H1 (cell line): ENCODE data around the gene TMEM117. TPM values are rescaled to one million over a fixed set of nuclear protein-coding genes. Genes with fewer than 3 reads are reported as not detected.

Experiments used
- CTCF ChIA-PET: fragments of 300-600 bp; sonication (Branson Sonifier 250); formaldehyde crosslinking; loops from one replicate; lab custom pipeline; 2021; ENCODE audit not compliant: partially characterized antibody; lab: Charles Lee
- POLR2A ChIA-PET: fragments of 300-600 bp; sonication (Branson Sonifier 250); formaldehyde crosslinking; loops from one replicate; lab custom pipeline; 2021; ENCODE audit warnings: inconsistent platforms; ENCODE audit not compliant: partially characterized antibody; lab: Charles Lee
- DNase-seq, 2 experiments: peaks; one replicate each; pipeline versions ENCODE4 v3.0.0 to v3.0.0-alpha.2; 2010 to 2022; ENCODE audit warnings: low spot score in 2 of 2, low read depth in 1 of 2, mixed read lengths in 1 of 2
- FAIRE-seq: peaks from 2 replicates; lab custom pipeline; 2011; peaks lifted over from hg19 to GRCh38; lab: Jason Lieb, UNC
- H2AFZ ChIP-seq: 2 replicates; pipeline ENCODE4 v1.8.1; 2012; ENCODE audit warnings: low read length, inconsistent platforms
- H2AK5ac ChIP-seq: 2 replicates; pipeline ENCODE4 v1.6.1; 2013; ENCODE audit warnings: low read depth, low read length
- H2BK120ac ChIP-seq: replicated peaks from 2 replicates; pipeline ENCODE3; 2013; ENCODE audit warnings: low read depth, low read length, inconsistent platforms
- H2BK12ac ChIP-seq: 2 replicates; pipeline ENCODE4 v1.6.1; 2013; ENCODE audit warnings: low read depth, low read length
- H2BK15ac ChIP-seq: 2 replicates; pipeline ENCODE4 v1.6.1; 2013; ENCODE audit warnings: low read length
- H2BK20ac ChIP-seq: 2 replicates; pipeline ENCODE4 v1.6.1; 2013; ENCODE audit warnings: low read length
- H2BK5ac ChIP-seq: 2 replicates; pipeline ENCODE4 v1.6.1; 2013; ENCODE audit warnings: low read depth, low read length
- H3K14ac ChIP-seq: 2 replicates; pipeline ENCODE4 v1.6.1; 2013; ENCODE audit warnings: inconsistent platforms; ENCODE audit not compliant: insufficient read length
- H3K18ac ChIP-seq: 2 replicates; pipeline ENCODE4 v1.6.1; 2013; ENCODE audit warnings: low read length; ENCODE audit errors: extremely low read depth
- H3K23ac ChIP-seq: 2 replicates; pipeline ENCODE4 v1.6.1; 2013; ENCODE audit warnings: inconsistent platforms; ENCODE audit not compliant: insufficient read length
- H3K23me2 ChIP-seq: 2 replicates; pipeline ENCODE4 v1.6.1; 2013; ENCODE audit warnings: low read depth, low read length
- H3K27ac ChIP-seq: 2 replicates; pipeline ENCODE4 v1.6.1; 2011; ENCODE audit warnings: low read depth, low read length, inconsistent platforms
- H3K27me3 ChIP-seq, 4 experiments: replicated peaks in 1 of 4; 1 replicate in 1 of 4; 2 replicates in 3 of 4; pipeline versions ENCODE4 v1.6.1 to v1.8.1; 2011 to 2013; ENCODE audit warnings: low read length in 3 of 4, mild to moderate bottlenecking in 3 of 4, inconsistent platforms in 2 of 4, mixed read lengths in 2 of 4, moderate library complexity in 1 of 4; ENCODE audit not compliant: control insufficient read depth in 3 of 4, insufficient read depth in 3 of 4; ENCODE audit errors: extremely low read depth in 1 of 4
- H3K36me3 ChIP-seq, 4 experiments: 2 replicates each; pipeline versions ENCODE4 v1.6.1 to v1.8.1; 2011 to 2013; ENCODE audit warnings: mild to moderate bottlenecking in 4 of 4, low read length in 3 of 4, moderate library complexity in 2 of 4, control low read depth in 1 of 4, inconsistent platforms in 1 of 4; ENCODE audit not compliant: insufficient read depth in 4 of 4, control insufficient read depth in 2 of 4
- H3K4ac ChIP-seq: replicated peaks from 2 replicates; pipeline ENCODE3; 2013; ENCODE audit warnings: low read length, low read depth, mixed read lengths, inconsistent platforms; ENCODE audit not compliant: insufficient read length
- H3K4me1 ChIP-seq, 4 experiments: replicated peaks in 1 of 4; 1 replicate in 1 of 4; 2 replicates in 3 of 4; pipeline versions ENCODE4 v1.6.1 to v1.8.1; 2011 to 2013; ENCODE audit warnings: low read length in 3 of 4, inconsistent platforms in 2 of 4, mixed read lengths in 1 of 4; ENCODE audit not compliant: insufficient read depth in 4 of 4, control insufficient read depth in 3 of 4
- H3K4me2 ChIP-seq, 2 experiments: 2 replicates each; pipeline versions ENCODE4 v1.6.1 to v1.8.1; 2011 to 2013; ENCODE audit warnings: low read depth in 2 of 2, low read length in 2 of 2, control low read depth in 1 of 2, inconsistent platforms in 1 of 2, mild to moderate bottlenecking in 1 of 2; ENCODE audit not compliant: insufficient read depth in 1 of 2
- H3K4me3 ChIP-seq, 4 experiments: fragments of 200-600, 300-600 bp in 1 of 4; sonication (generic), shearing (Covaris generic), sonication (Bioruptor Twin) in 1 of 4; 2 replicates each; pipeline versions ENCODE4 v1.5.1 to v1.8.1; 2011 to 2016; ENCODE audit warnings: low read length in 4 of 4, low read depth in 3 of 4, control low read depth in 2 of 4, inconsistent platforms in 2 of 4, mild to moderate bottlenecking in 2 of 4, mixed read lengths in 1 of 4, moderate library complexity in 1 of 4; ENCODE audit not compliant: insufficient read depth in 2 of 4; ENCODE audit errors: extremely low read depth in 1 of 4
- H3K56ac ChIP-seq: replicated peaks from 2 replicates; pipeline ENCODE3; 2013; ENCODE audit warnings: low read depth, mild to moderate bottlenecking, mixed read lengths, low read length, inconsistent platforms; ENCODE audit not compliant: insufficient read length
- H3K79me1 ChIP-seq: 2 replicates; pipeline ENCODE4 v1.6.1; 2013; ENCODE audit warnings: low read depth, low read length, control low read depth
- H3K79me2 ChIP-seq, 2 experiments: 2 replicates each; pipeline versions ENCODE4 v1.6.1 to v1.8.1; 2012 to 2013; ENCODE audit warnings: low read length in 2 of 2, mild to moderate bottlenecking in 2 of 2, inconsistent platforms in 1 of 2; ENCODE audit not compliant: insufficient read depth in 2 of 2, control insufficient read depth in 1 of 2
- H3K9ac ChIP-seq, 4 experiments: replicated peaks in 1 of 4; 1 replicate in 1 of 4; 2 replicates in 3 of 4; pipeline versions ENCODE4 v1.6.1 to v1.8.1; 2011 to 2013; ENCODE audit warnings: low read depth in 3 of 4, low read length in 3 of 4, control low read depth in 2 of 4, mild to moderate bottlenecking in 2 of 4, moderate library complexity in 2 of 4, inconsistent platforms in 1 of 4; ENCODE audit errors: extremely low read depth in 1 of 4
- H3K9me3 ChIP-seq, 2 experiments: 2 replicates each; pipeline versions ENCODE4 v1.6.1 to v1.8.1; 2012 to 2013; ENCODE audit warnings: mild to moderate bottlenecking in 2 of 2, moderate library complexity in 2 of 2, control low read depth in 1 of 2, inconsistent platforms in 1 of 2, low read depth in 1 of 2, low read length in 1 of 2, mixed read lengths in 1 of 2; ENCODE audit not compliant: insufficient read depth in 2 of 2
- H4K20me1 ChIP-seq, 2 experiments: replicated peaks in 1 of 2; 2 replicates each; pipeline versions ENCODE3 to v1.8.1; 2011 to 2013; ENCODE audit warnings: inconsistent platforms in 2 of 2, low read length in 2 of 2, mild to moderate bottlenecking in 1 of 2; ENCODE audit not compliant: insufficient read depth in 2 of 2, control insufficient read depth in 1 of 2
- H4K5ac ChIP-seq: 2 replicates; pipeline ENCODE4 v1.6.1; 2013; ENCODE audit warnings: low read length, low read depth, mixed read lengths, inconsistent platforms; ENCODE audit not compliant: insufficient read length
- H4K8ac ChIP-seq: 2 replicates; pipeline ENCODE4 v1.8.0; 2013; ENCODE audit warnings: mild to moderate bottlenecking, moderate library complexity, low read length, inconsistent platforms; ENCODE audit not compliant: insufficient read depth; ENCODE audit errors: extremely low read depth
- H4K91ac ChIP-seq: replicated peaks from 2 replicates; pipeline ENCODE3; 2013; ENCODE audit warnings: low read length, mixed read lengths, inconsistent platforms; ENCODE audit not compliant: insufficient read length
- CREB1 ChIP-seq: IDR thresholded peaks from 2 replicates; pipeline ENCODE4 v1.6.1; 2012; ENCODE audit warnings: inconsistent platforms
- GABPA ChIP-seq: IDR thresholded peaks from 2 replicates; pipeline ENCODE4 v1.6.1; 2011; ENCODE audit warnings: mild to moderate bottlenecking, low read length, moderate library complexity, borderline replicate concordance; ENCODE audit not compliant: insufficient read depth
- KDM5A ChIP-seq: fragments of 200-600 bp; IDR thresholded peaks from 2 replicates; pipeline ENCODE4 v1.7.1; 2012; ENCODE audit warnings: mild to moderate bottlenecking, low read length, inconsistent platforms, mixed read lengths
- RAD21 ChIP-seq, 2 experiments: IDR thresholded peaks in 1 of 2; conservative IDR thresholded peaks in 1 of 2; 2 replicates each; pipeline ENCODE4 v1.6.1; 2011; ENCODE audit warnings: low read depth in 2 of 2, low read length in 2 of 2, improper control_type of control experiment in 1 of 2, inconsistent platforms in 1 of 2, mild to moderate bottlenecking in 1 of 2, moderate library complexity in 1 of 2
- SUZ12 ChIP-seq: fragments of 200-600 bp; sonication (generic); IDR thresholded peaks from 2 replicates; pipeline ENCODE4 v1.6.1; 2012; ENCODE audit warnings: mild to moderate bottlenecking, inconsistent platforms, low read length, moderate library complexity, mixed read lengths
- TAF7 ChIP-seq: optimal IDR thresholded peaks from 2 replicates; pipeline ENCODE3; 2011; ENCODE audit warnings: low read depth, mild to moderate bottlenecking, inconsistent platforms, low read length, moderate library complexity, borderline replicate concordance
- polyA plus RNA-seq, 7 experiments: library from polyadenylated mRNA; depleted of rRNA in 3 of 7; stranded (reverse) in 5 of 7; unstranded in 2 of 7; fragments of >200 nt in 5 of 7; fragments of 200-250 nt in 2 of 7; gene quantifications; 1 replicate in 5 of 7; 2 replicates in 1 of 7; 4 replicates in 1 of 7; pipeline versions ENCODE4 v1.2.1 to v1.2.3, GENCODE V29; 2011 to 2013; ENCODE audit warnings: missing spikeins in 2 of 7, mixed read lengths in 2 of 7
- total RNA-seq: library from RNA; stranded (reverse); fragmentation: NEBNext Ultra II Directional; extraction: Animal tissue kit (Norgen Biotek cat#: 25700); gene quantifications from 2 replicates; pipeline ENCODE4 v1.2.1, GENCODE V29; 2021

TMEM117 gene
- total and polyA plus RNA-seq, 2 of the 8 experiments (the other 6 are each of a cell fraction or from before 2014, with no cell fraction given) = 0.80 to 1.4 TPM

- FAIRE-seq (no peak), DNase-seq (no peak)
- Histone ChIP-seq H2BK12ac (no peak overlapping the region), H3K27me3 (no peaks in the 10 kb centered on the region), H3K4me2 (no peak overlapping the region), H3K56ac (no peak overlapping the region), H3K18ac (no peak overlapping the region), H4K20me1 (no peaks in the 10 kb centered on the region), H3K14ac (no peak overlapping the region), H3K79me2 (no peaks in the 10 kb centered on the region), H3K36me3 (peaks cover 0 to 5% (median 2%) of the 10 kb centered on the region in 4 experiments; a peak in 2 of 8 replicates), H3K23me2 (no peaks in the 10 kb centered on the region), H2AFZ (no peak overlapping the region), H4K8ac (no peak overlapping the region), H4K91ac (no peak overlapping the region), H4K5ac (no peak overlapping the region), H2BK5ac (no peak overlapping the region), H3K4ac (no peak overlapping the region), H2BK15ac (no peak overlapping the region), H3K4me3 (no peak overlapping the region), H3K27ac (no peak overlapping the region), H3K9me3 (peaks cover 27 to 29% of the 10 kb centered on the region in 2 experiments), H3K23ac (no peak overlapping the region), H2AK5ac (no peak overlapping the region), H2BK120ac (no peak overlapping the region), H3K4me1 (no peaks in the 10 kb centered on the region), H2BK20ac (no peak overlapping the region), H3K79me1 (no peaks in the 10 kb centered on the region; the same call in 1 of the 2 replicates), H3K9ac (no peak overlapping the region)
- CTCF ChIA-PET = interaction anchor here (0.6 to 1.7 kb wide), 2 partner anchors 18 to 579 kb away, joined by 3 read pairs; no protein-coding TSS in a partner anchor
- TF ChIP-seq TAF7 (no peak), CREB1 (no peak), RAD21 (IDR thresholded peaks at IDR 0.05 in 1 of 2, conservative IDR thresholded peaks at IDR 0.05 in 1 of 2; ENCODE audit: low read depth in 2 of 2, low read length in 2 of 2) (no peak), SUZ12 (no peak), GABPA (no peak), KDM5A (no peak)
- POLR2A ChIA-PET = no interaction called here
Observed at GRCh38 chr12:43981726-43982125, 145.8 kb downstream of the TMEM117 start.
